HG03571 (cell line): ENCODE measurements around the gene GSG1L.
"Not testable (repeated sequence)": the region's sequence is repeated elsewhere in the genome, so short reads cannot be mapped to it uniquely, and the experiment has no call there.

ENCODE experiments used
- ATAC-seq: cut with Tn5 transposase; IDR thresholded peaks from one replicate; pipeline ENCODE4 v1.9.1; 2021; ENCODE audit not compliant: unreplicated experiment

The GSG1L gene

DNA sequence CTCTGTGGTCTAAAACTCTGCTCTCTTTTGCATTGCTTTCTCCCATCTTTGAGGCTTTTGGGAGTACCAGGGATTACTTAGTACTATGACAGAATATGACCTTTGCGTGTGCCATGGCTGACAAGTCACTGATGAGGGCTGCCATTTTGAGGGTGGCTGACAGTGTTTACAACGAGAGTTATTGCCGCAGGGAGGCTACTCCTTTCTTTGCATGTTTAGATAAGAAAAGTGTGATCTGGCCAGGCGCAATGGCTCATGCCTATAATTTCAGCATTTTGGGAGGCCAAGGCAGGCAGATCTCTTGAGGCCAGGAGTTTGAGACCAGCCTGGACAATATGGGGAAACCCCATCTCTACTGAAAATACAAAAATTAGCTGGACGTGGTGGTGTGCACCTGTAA, 77.5 kb downstream of the GSG1L start:
- no peak for ATAC-seq

- no peak for ATAC-seq
Observed at GRCh38 chr16:27984121-27984520, 79.4 kb downstream of the GSG1L start.

- no peak for ATAC-seq
Observed at GRCh38 chr16:27983244-27983643, 80.3 kb downstream of the GSG1L start.

GRCh38 chr16:27982184-27982583, 81.3 kb downstream of the GSG1L start:
- ATAC-seq = no peak

GRCh38 chr16:27980919-27981700, 82.4 kb downstream of the GSG1L start:
- ATAC-seq = no peak

GRCh38 chr16:27980076-27980775, 83.3 kb downstream of the GSG1L start:
- ATAC-seq = no peak

- ATAC-seq = not testable (repeated sequence)
Observed at GRCh38 chr16:27979668-27980067, 83.8 kb downstream of the GSG1L start.

GRCh38 chr16:27978876-27979275, 84.6 kb downstream of the GSG1L start:
- no peak for ATAC-seq

DNA sequence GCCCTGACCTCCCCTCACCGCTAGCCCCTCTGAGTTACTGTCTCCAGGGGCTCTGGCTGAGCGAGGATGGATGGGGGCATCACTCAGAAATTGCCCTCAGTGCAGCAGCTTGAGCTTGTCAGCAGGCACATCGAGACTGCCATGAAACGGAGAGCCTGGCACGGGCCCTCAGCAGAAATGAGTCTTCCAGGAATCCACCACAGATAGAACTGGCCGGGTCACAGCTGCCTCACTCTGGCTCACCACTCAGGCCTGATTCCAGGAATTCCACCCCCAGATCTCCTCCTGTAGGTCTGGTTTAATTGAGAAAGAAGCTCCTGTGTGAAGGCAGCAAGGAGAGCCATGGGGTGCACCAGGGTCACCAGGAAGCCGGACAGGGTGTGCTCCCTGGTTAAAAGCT, 85.5 kb downstream of the GSG1L start:
- no peak for ATAC-seq

GRCh38 chr16:27976990-27977389, 86.5 kb downstream of the GSG1L start:
- no peak for ATAC-seq

- ATAC-seq = no peak
Observed at GRCh38 chr16:27974896-27975540, 88.5 kb downstream of the GSG1L start.

DNA sequence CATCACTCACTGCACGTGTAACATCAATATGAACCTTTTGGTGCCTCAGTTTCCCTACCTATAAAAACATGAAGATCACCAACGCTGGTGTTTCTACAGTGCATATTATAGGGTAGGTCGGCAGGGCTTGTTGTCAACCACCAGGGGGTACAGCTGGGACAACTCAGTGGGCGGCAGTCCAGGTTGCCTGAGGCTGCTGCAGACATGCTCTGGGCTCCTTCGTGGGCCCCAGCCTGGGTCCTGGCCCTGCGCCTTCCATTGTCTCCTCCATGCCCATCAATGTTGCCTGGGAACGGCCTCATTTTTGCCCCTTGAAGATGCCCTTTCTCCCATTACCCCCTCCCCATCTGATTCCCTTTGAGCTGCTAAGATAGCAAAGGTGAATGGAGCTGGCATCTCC, 89.8 kb downstream of the GSG1L start:
- ATAC-seq = no peak

GRCh38 chr16:27972500-27972899, 91.0 kb downstream of the GSG1L start:
- ATAC-seq = no peak

DNA sequence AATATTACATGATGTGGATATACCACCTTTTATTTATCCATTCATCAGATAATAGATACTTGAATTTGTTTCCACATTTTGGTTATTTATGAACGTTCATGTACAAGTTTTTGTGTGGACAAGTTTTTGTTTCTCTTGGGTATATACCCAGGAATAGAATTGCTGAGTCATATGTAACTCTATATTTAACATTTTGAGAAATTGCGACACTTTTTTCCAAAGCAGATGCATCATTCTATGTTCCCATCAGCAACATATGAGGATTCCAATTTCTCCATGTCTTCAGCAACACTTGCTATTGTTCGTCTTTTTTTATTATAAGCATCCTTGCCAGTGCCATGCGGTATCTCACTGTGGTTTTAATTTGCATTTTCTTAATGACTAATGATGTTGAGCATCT, 93.9 kb downstream of the GSG1L start:
- no peak for ATAC-seq

DNA sequence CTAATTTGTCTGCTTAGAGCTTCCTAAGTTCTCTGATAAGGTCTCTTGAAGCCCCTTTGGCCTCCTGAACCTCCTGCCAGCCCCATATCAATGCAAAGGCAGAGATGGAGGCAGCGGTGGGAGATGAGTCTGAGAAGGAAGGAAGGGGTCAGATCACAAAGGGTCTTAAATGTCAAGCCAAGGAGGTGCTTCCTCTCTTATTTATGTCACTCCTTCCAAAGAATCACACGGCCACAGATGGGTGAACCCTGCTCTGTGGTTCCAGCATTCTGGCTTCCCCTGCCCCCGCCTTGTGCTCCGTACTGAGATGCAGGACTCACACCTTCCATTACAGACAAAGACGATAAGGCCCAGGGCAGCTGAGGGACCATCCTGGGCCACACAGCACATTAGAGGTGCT, 96.3 kb downstream of the GSG1L start:
- no peak for ATAC-seq

DNA sequence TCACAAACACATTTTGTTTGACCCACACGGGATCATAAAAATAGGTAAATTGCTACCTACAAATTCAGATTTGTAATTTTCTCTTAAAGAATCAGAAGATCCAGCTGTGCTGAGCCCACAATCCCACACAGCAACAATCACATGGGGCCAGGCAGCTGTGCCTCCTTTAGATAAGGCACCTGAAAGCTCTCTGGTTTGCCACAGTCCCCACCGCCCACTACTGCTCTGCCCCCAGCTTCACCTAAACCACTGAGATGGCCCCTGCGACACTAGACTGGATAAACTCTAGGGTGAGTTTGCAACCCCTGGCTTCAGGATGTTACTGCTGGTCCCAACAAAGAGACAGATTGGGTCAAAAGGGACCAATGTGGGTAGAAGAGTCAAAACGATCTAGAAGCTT, 96.8 kb downstream of the GSG1L start:
- no peak for ATAC-seq

DNA sequence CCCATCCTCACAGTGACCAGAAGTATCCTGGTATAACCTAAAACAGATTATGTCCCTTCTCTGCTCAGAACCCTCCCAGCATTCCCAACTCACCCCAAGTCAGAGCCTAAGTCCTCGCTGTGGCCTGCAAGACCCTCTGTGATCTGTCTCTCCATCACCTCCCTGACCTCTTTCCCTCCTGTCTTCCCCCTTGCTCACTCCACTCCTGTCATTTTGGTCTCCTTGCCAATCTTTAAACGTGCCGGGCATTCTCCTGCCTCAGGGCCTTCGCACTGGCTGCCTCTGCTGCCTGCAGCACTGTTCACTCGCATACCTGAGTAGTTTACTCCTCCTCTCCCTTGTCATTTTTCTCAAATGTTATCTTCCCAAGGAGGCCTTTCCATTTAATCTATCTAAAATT, 97.7 kb downstream of the GSG1L start:
- no peak for ATAC-seq

GRCh38 chr16:27963471-27963965, 100.0 kb downstream of the GSG1L start:
- ATAC-seq = no peak

- no peak for ATAC-seq
Observed at GRCh38 chr16:27962197-27962596, 101.3 kb downstream of the GSG1L start.

- no peak for ATAC-seq
Observed at GRCh38 chr16:27961296-27961620, 102.3 kb downstream of the GSG1L start.

DNA sequence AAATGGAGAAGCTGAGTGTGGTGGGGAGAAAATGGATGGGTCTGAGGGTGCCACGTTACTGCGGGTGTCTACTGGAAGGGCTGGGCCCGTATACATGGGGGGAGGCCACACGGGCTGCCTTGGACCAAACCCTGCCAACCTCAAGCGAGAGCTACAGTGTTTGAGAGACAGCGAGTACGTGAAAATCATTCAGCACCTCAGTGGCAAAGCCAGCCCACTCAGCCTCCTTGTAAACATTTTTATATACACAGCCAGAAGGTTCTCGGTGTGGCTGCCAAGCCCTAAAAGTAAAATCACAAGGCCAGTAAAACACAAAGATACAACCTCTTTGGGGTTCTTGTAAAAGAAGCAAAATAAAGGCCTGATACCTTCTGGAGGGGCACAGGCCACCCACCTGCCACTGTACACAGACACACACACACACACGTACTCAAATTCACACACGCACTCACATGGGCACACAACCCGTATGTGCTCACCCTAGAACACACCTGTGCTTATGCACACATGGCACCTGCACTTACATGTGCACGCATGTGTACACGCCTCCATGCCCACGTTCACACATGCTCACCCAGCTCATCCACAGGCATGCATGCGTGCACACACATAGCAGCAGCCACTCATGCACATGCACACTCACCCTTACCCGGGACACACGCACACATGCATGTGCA, 102.8 kb downstream of the GSG1L start:
- no peak for ATAC-seq

- ATAC-seq = no peak
Observed at GRCh38 chr16:27959914-27960313, 103.6 kb downstream of the GSG1L start.
